WERI-Rb-1 (cell line): Measurements from ENCODE around the gene CD226.
"Not testable (repeated sequence)": the region's sequence is repeated elsewhere in the genome, so short reads cannot be mapped to it uniquely, and the experiment has no call there.

Experiments used
- DNase-seq: peaks from one replicate; pipeline ENCODE4 v3.0.0-alpha.2; 2020
- H3K27ac ChIP-seq: fragments of 250-450 bp; sonication (Bioruptor Pico); 2 replicates; pipeline ENCODE4 v1.5.1; 2020; ENCODE audit warnings: mild to moderate bottlenecking, moderate library complexity
- H3K27me3 ChIP-seq: fragments of 250-450 bp; sonication (Bioruptor Pico); 2 replicates; pipeline ENCODE4 v1.5.1; 2021; ENCODE audit warnings: mild to moderate bottlenecking, low read depth, moderate library complexity; ENCODE audit not compliant: insufficient read depth, severe bottlenecking
- H3K36me3 ChIP-seq: fragments of 250-450 bp; sonication (Bioruptor Pico); 2 replicates; pipeline ENCODE4 v1.5.1; 2020; ENCODE audit warnings: mild to moderate bottlenecking, moderate library complexity
- H3K4me3 ChIP-seq: 2 replicates; pipeline ENCODE4 v1.5.1; 2011; ENCODE audit warnings: low read depth, mild to moderate bottlenecking, control low read depth, low read length
- H3K9me3 ChIP-seq: fragments of 250-450 bp; sonication (Bioruptor Pico); 2 replicates; pipeline ENCODE4 v1.5.1; 2021; ENCODE audit warnings: mild to moderate bottlenecking, moderate library complexity; ENCODE audit not compliant: severe bottlenecking
- TF ChIP-seq, protein P1 (sequence below): IDR thresholded peaks from 2 replicates; pipeline ENCODE4 v1.5.1; 2011; ENCODE audit warnings: low read depth, mild to moderate bottlenecking, control low read depth, inconsistent platforms, low read length

The CD226 gene

DNA sequence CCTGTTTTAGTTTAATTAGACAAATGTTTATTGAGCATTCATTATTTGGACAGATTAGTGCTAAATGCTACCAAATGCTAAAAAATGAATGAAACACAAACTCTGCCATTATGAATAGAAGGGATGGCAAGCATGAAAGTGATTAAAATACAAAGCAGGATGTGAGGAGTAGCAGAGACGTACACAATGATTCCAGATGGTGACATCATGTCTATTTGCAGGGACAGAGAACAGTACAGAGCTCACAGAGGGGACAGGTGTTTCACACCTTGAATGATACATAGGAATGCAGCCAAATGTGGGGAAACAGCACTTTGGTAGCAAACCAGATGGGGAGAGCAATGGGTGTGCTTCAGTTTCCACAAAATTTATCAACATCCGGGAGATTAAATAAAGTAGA is 76.3 kb downstream of the CD226 start:
- no peak for DNase-seq

DNA sequence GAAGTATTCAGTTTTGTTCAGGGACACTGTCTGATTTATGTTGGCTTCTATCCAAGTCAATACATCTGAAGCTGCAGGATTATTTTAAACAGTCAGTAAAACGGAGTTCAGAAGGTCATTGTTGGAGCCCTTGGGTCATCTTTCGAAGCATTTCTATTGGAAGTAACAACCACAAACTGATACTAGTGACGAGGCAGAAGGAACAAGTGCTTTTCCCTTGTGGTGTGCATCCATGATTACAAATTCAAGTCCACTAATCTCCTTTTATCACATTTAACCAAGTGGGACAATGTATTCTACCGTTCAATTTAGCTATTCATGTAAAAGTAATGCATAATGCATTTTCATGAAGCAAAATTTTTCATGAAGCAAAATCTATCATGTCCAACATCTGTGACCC is 76.9 kb downstream of the CD226 start:
- DNase-seq = no peak
- no peaks in the 10 kb centered on the region for H3K9me3 ChIP-seq
- no peak overlapping the region for H3K27ac ChIP-seq
- TF ChIP-seq, protein P1, sequence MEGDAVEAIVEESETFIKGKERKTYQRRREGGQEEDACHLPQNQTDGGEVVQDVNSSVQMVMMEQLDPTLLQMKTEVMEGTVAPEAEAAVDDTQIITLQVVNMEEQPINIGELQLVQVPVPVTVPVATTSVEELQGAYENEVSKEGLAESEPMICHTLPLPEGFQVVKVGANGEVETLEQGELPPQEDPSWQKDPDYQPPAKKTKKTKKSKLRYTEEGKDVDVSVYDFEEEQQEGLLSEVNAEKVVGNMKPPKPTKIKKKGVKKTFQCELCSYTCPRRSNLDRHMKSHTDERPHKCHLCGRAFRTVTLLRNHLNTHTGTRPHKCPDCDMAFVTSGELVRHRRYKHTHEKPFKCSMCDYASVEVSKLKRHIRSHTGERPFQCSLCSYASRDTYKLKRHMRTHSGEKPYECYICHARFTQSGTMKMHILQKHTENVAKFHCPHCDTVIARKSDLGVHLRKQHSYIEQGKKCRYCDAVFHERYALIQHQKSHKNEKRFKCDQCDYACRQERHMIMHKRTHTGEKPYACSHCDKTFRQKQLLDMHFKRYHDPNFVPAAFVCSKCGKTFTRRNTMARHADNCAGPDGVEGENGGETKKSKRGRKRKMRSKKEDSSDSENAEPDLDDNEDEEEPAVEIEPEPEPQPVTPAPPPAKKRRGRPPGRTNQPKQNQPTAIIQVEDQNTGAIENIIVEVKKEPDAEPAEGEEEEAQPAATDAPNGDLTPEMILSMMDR = no peak
- no peak overlapping the region for H3K4me3 ChIP-seq
- H3K27me3 ChIP-seq = no peaks in the 10 kb centered on the region
- H3K36me3 ChIP-seq = no peaks in the 10 kb centered on the region

More for the DNA sequence above, 76.3 kb downstream of the CD226 start:
- H3K36me3 ChIP-seq = no peaks in the 10 kb centered on the region
- no peak overlapping the region for H3K27ac ChIP-seq
- H3K27me3 ChIP-seq = no peaks in the 10 kb centered on the region
- no peaks in the 10 kb centered on the region for H3K9me3 ChIP-seq
- H3K4me3 ChIP-seq = no peak overlapping the region
- TF ChIP-seq, protein P1 = no peak

DNA sequence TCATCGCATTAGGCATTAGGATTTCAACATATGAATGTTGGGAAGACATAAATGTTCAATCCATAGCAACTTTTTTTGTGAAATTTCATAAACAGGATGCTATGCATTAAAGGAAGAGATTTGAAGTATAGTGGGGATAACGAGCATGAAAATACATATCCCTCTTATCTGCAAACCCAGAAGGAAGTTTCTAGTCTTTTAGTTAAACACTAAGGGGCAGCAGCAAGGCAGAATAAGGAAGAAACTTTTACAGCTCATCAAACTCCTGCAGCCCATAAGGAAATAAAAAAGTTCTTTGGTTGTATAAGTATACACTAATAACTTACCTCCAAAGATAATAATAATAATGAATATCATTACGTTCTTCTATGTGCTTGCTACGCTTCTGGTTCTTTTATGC is 81.5 kb downstream of the CD226 start:
- Histone ChIP-seq H3K9me3 (no peaks in the 10 kb centered on the region), H3K27me3 (no peaks in the 10 kb centered on the region), H3K4me3 (no peak overlapping the region), H3K36me3 (no peaks in the 10 kb centered on the region), H3K27ac (no peak overlapping the region)
- TF ChIP-seq, protein P1 = no peak
- no peak for DNase-seq

DNA sequence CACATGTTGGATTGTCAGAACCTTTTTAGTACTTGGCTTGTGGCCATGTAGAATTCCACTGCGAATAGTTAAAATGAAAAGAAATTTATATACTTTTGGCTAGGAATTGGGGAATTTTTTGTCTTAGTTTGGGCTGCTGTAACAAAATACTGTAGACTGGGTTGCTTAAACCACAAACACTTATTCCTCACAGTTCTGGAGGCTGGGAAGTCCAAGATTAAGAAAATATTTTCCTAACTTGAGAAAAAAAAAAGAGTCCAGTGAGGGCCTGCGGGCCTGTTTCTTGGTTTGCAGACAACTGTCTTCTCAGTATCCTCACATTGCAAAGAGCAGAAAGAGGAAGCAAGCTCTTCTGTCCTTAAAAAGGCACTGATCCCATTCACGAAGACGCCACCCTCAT is 81.9 kb downstream of the CD226 start:
- no peak for DNase-seq

DNA sequence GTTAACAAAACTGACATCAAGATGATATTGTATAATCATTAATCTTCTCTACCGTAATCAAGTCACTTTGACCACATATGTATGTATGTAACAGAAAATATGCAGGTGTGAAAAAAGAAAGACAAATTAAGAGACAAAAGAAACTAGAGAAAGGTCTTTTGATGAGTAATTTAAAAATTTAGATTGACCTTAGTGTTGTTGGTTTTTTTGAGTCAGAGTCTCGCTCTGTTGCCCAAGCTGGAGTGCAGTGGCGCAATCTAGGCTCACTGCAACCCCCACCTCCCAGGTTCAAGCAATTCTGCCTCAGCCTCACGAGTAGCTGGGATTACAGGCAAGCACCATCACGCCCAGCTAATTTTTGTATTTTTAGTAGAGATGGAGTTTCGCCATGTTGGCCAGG is 82.9 kb downstream of the CD226 start:
- H3K36me3 ChIP-seq, H3K27ac ChIP-seq, H3K27me3 ChIP-seq, H3K4me3 ChIP-seq, H3K9me3 ChIP-seq, DNase-seq: not testable (repeated sequence)

More for the DNA sequence above, 81.9 kb downstream of the CD226 start:
- H3K27me3 ChIP-seq = no peaks in the 10 kb centered on the region
- no peak overlapping the region for H3K27ac ChIP-seq
- H3K9me3 ChIP-seq = no peaks in the 10 kb centered on the region
- H3K36me3 ChIP-seq = no peaks in the 10 kb centered on the region
- TF ChIP-seq, protein P1 = no peak
- H3K4me3 ChIP-seq = no peak overlapping the region

DNA sequence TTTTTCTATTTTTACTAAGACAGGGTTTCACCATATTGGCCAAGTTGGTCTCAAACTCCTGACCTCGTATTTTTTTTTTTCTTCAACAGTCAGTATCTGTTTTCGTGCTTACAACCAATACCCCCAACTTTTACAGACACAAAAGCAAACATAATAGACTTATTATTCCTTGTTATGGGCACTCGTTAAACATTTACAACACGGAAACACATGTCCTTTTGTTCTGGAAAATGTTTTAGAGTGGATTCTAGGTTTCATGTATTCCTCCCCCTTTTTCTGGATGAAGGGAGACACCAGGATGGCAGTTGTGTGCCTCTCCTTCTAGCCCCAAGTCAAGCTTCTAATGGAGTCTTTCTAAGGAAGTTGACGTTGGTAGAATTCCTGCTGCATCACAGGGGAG is 88.8 kb downstream of the CD226 start:
- TF ChIP-seq, protein P1 = no peak
- no peak for DNase-seq
- H3K27ac ChIP-seq = no peak overlapping the region
- H3K9me3 ChIP-seq = no peaks in the 10 kb centered on the region
- H3K4me3 ChIP-seq = no peak overlapping the region
- no peaks in the 10 kb centered on the region for H3K27me3 ChIP-seq
- no peaks in the 10 kb centered on the region for H3K36me3 ChIP-seq
